ENCODE measurements around the gene IGSF21.

Gene IGSF21

GRCh38 chr1:18104546-18105100, 3.0 kb upstream of the IGSF21 start:
- DNase-seq (ENCODE audit: low spot score), result no peak
- Mint-ChIP-seq H3K4me1 (ENCODE audit: low read depth) (no peaks in the 10 kb centered on the region), H3K27me3 (ENCODE audit: low read depth) (peaks cover 28% of the 10 kb centered on the region), H3K27ac (no peak overlapping the region), H3K4me3 (no peak overlapping the region), H3K9me3 (no peaks in the 10 kb centered on the region), H3K36me3 (ENCODE audit: low read depth) (no peaks in the 10 kb centered on the region)

DNA sequence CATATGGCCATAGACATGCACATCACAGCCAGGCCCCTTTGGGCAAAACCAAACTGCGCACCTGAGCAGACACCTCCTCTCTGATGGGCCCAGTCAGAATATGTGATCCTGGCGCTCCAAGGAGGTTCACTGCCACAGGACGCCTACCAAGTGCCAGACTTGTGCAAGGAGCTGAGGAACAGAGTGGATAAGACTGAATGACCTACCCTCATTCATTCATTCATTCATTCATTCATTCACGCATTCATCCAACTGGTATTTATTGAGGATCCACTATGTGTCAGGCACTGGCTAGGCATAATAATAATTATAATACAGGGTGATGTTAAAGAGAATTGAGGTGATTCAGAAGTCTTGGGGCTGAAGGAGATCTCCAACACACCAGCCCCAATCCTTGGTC, 2.4 kb upstream of the IGSF21 start:
- no peaks in the 10 kb centered on the region for H3K4me1 Mint-ChIP-seq (ENCODE audit: low read depth)

DNA sequence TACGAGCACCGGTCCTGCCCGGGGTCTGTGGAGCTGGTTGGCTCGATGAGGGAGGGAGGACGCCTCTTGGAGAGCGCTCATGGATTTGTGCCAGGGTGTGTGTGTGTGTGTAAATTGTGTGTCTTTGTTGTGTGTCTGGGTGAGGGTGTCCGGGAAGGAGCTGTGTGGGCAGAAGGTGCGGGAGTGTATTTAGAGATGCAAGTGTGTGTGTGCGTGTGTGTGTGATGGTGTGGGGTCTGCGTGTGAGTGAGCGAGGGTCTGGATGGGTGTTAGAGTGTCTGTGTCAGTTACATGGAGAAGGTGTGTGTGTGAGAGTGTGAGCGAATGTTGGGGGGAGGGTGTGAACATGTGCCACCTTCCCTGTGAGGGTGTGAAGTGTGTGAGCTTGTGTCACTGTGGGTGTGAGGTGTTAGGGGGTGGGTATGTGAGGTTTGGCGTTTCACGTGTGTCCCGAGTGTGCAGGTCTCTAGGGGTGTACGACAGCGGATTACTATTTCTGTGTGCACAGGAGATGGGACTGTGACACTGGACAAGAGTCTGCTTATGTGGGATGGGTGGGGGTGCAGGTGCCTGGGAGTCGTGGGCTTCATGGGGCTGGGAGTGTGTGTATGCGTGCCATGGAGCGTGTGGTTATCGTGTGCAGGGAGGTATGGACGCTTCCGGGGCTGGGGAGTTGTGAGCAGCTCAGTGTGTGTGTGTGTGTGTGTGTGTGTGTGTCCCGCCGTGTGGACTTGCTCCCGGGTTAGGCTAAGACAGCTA, 880 bp downstream of the IGSF21 start:
- peaks cover 53% of the 10 kb centered on the region for H3K27me3 Mint-ChIP-seq (ENCODE audit: low read depth)
- H3K4me3 Mint-ChIP-seq, result no peak overlapping the region
- H3K4me1 Mint-ChIP-seq (ENCODE audit: low read depth), result no peaks in the 10 kb centered on the region
- no peak for DNase-seq (ENCODE audit: low spot score)
- no peaks in the 10 kb centered on the region for H3K36me3 Mint-ChIP-seq (ENCODE audit: low read depth)
- no peaks in the 10 kb centered on the region for H3K9me3 Mint-ChIP-seq
- H3K27ac Mint-ChIP-seq, result no peak overlapping the region

More for the DNA sequence above, 2.4 kb upstream of the IGSF21 start:
- no peak for DNase-seq (ENCODE audit: low spot score)
- H3K36me3 Mint-ChIP-seq (ENCODE audit: low read depth), result no peaks in the 10 kb centered on the region
- H3K27me3 Mint-ChIP-seq (ENCODE audit: low read depth), result peaks cover 33% of the 10 kb centered on the region
- no peak overlapping the region for H3K27ac Mint-ChIP-seq
- no peak overlapping the region for H3K4me3 Mint-ChIP-seq
- H3K9me3 Mint-ChIP-seq, result no peaks in the 10 kb centered on the region

DNA sequence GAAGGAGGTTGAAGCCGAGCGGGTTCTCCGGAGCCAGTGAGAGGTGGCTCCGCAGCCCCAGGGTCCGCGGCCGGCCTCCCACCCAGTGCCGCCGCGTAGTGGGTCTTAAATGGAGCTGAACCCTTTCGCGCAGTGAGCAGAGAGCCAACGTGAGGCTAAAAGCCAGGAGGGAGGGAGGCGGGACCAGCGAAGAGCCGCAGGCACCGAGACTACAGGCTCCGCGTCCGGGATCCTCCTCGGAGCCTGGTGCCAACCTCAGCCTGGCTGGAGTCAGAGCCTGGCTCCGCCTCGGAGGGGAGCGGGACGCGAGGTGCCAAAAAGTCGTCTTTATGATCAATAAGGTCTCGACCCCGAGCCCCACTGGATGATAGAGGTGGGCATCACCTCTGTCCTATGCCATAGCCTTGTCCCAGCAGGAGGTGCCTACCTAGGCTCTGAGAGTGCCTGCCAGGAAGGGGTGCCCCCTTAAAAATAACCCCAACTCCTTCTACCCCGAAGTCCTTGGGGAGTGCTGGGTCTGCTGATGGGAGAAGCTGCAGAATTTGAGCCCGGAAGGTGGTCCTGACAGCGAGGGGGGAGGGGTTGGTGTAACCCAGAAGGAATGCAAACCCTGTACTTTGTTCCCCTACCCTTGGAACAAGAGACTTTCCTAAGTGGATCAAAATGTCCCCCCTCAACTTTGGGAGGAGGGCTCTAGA, 1.6 kb downstream of the IGSF21 start:
- Mint-ChIP-seq H3K4me3 (no peak overlapping the region), H3K27ac (no peak overlapping the region), H3K36me3 (ENCODE audit: low read depth) (no peaks in the 10 kb centered on the region)

GRCh38 chr1:18109756-18110597, 2.4 kb downstream of the IGSF21 start:
- Mint-ChIP-seq H3K36me3 (ENCODE audit: low read depth) (no peaks in the 10 kb centered on the region), H3K4me3 (no peak overlapping the region), H3K4me1 (ENCODE audit: low read depth) (no peaks in the 10 kb centered on the region), H3K27ac (no peak overlapping the region), H3K27me3 (ENCODE audit: low read depth) (peaks cover 53% of the 10 kb centered on the region), H3K9me3 (no peaks in the 10 kb centered on the region)
- no peak for DNase-seq (ENCODE audit: low spot score)

More for the DNA sequence above, 1.6 kb downstream of the IGSF21 start:
- Mint-ChIP-seq H3K27me3 (ENCODE audit: low read depth) (peaks cover 53% of the 10 kb centered on the region), H3K4me1 (ENCODE audit: low read depth) (no peaks in the 10 kb centered on the region), H3K9me3 (no peaks in the 10 kb centered on the region)
- no peak for DNase-seq (ENCODE audit: low spot score)

GRCh38 chr1:18110598-18110939, 3.0 kb downstream of the IGSF21 start:
- H3K4me3 Mint-ChIP-seq, result no peak overlapping the region
- H3K27me3 Mint-ChIP-seq (ENCODE audit: low read depth), result peaks cover 53% of the 10 kb centered on the region
- no peak for DNase-seq (ENCODE audit: low spot score)
- no peak overlapping the region for H3K27ac Mint-ChIP-seq
- no peaks in the 10 kb centered on the region for H3K36me3 Mint-ChIP-seq (ENCODE audit: low read depth)
- H3K4me1 Mint-ChIP-seq (ENCODE audit: low read depth), result no peaks in the 10 kb centered on the region
- no peaks in the 10 kb centered on the region for H3K9me3 Mint-ChIP-seq

GRCh38 chr1:18110968-18111367, 3.4 kb downstream of the IGSF21 start:
- no peak for DNase-seq (ENCODE audit: low spot score)
- Mint-ChIP-seq H3K4me3 (no peak overlapping the region), H3K36me3 (ENCODE audit: low read depth) (no peaks in the 10 kb centered on the region), H3K9me3 (no peaks in the 10 kb centered on the region), H3K27me3 (ENCODE audit: low read depth) (peaks cover 53% of the 10 kb centered on the region), H3K4me1 (ENCODE audit: low read depth) (no peaks in the 10 kb centered on the region), H3K27ac (no peak overlapping the region)

DNA sequence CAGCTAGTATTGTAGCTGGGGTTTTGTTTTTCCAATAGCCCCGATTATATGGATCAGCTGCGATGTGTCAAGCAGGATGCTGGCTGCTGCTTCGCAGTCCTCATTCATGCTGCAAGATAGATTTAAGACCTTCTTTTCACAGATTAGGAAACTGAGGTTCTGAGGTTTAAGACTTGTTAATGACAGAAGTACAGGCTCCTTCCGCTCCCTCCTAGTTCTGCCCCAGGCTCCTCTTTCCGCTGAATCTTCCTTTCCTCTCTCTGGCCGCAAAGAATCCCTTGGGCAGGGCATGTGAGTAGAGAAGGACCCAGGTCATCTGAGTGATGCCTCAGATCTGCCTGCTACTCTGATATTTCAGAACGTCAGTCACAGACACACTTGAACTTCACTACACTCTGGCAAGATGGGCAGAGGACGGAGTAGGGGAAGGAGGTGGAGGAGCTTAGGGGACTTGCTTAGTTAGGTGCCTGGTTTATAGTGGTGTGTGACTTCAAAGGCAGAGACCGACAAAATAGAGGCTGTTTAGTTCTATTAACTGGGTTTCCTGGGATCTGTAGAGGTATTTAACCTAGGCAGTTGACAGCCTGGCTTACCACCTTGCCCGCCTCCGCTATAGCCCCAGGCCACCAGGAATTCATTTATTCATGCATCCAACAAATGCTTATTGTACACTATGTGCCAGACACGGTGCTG, 4.2 kb downstream of the IGSF21 start:
- Mint-ChIP-seq H3K27me3 (ENCODE audit: low read depth) (peaks cover 47% of the 10 kb centered on the region), H3K9me3 (no peaks in the 10 kb centered on the region), H3K27ac (no peak overlapping the region), H3K4me3 (no peak overlapping the region), H3K36me3 (ENCODE audit: low read depth) (no peaks in the 10 kb centered on the region), H3K4me1 (ENCODE audit: low read depth) (no peaks in the 10 kb centered on the region)
- no peak for DNase-seq (ENCODE audit: low spot score)

- no peak for DNase-seq (ENCODE audit: low spot score)
These were observed 5.0 kb downstream of the IGSF21 start for GRCh38 chr1:18112611-18113010.

DNA sequence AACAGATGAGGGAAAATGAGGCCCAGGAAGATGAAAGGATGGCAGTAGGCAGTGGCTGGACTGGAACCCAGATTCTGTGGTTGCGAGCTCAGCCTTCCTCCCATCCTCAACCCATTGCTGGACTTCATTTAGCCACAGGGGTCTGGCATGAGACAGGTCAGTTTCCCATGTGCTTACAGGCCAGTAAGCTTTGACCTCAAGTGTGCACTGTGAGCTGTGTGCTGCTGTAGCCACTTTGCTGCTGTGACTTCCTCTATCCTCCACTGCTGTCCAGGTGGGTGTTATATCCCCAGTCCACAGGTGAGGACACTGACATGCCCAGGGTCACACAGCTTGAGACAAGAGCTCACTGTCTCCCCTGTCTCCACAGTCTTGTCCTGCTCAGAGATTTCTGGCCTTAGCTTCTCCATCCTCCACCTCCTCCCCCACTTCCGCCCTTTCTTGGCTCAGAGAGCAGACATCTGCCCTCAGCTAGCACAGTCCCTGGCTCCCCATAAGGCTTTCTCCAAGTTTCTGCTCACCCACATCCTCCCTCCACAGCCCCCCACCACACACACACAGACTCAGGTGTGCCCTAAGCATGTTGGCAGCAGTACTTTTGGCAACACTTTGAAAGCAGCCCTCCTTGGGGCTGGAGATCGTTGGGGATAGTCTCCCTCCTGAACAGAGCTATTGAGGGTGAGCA, 7.3 kb downstream of the IGSF21 start:
- DNase-seq (ENCODE audit: low spot score), result no peak
- Mint-ChIP-seq H3K27me3 (ENCODE audit: low read depth) (peaks cover 31% of the 10 kb centered on the region), H3K9me3 (no peaks in the 10 kb centered on the region), H3K27ac (no peak overlapping the region), H3K4me1 (ENCODE audit: low read depth) (no peaks in the 10 kb centered on the region), H3K36me3 (ENCODE audit: low read depth) (no peaks in the 10 kb centered on the region), H3K4me3 (no peak overlapping the region)

More at GRCh38 chr1:18112611-18113010, 5.0 kb downstream of the IGSF21 start:
- H3K4me3 Mint-ChIP-seq, result no peak overlapping the region
- H3K36me3 Mint-ChIP-seq (ENCODE audit: low read depth), result no peaks in the 10 kb centered on the region
- no peaks in the 10 kb centered on the region for H3K4me1 Mint-ChIP-seq (ENCODE audit: low read depth)
- peaks cover 40% of the 10 kb centered on the region for H3K27me3 Mint-ChIP-seq (ENCODE audit: low read depth)
- no peaks in the 10 kb centered on the region for H3K9me3 Mint-ChIP-seq
- no peak overlapping the region for H3K27ac Mint-ChIP-seq

GRCh38 chr1:18116777-18117176, 9.2 kb downstream of the IGSF21 start:
- Mint-ChIP-seq H3K27me3 (ENCODE audit: low read depth) (peaks cover 17% of the 10 kb centered on the region), H3K9me3 (no peaks in the 10 kb centered on the region), H3K4me3 (no peak overlapping the region), H3K4me1 (ENCODE audit: low read depth) (no peaks in the 10 kb centered on the region), H3K27ac (no peak overlapping the region), H3K36me3 (ENCODE audit: low read depth) (no peaks in the 10 kb centered on the region)
- DNase-seq (ENCODE audit: low spot score), result no peak

GRCh38 chr1:18118078-18118477, 10.5 kb downstream of the IGSF21 start:
- no peak overlapping the region for H3K4me3 Mint-ChIP-seq
- no peaks in the 10 kb centered on the region for H3K9me3 Mint-ChIP-seq
- H3K27ac Mint-ChIP-seq, result no peak overlapping the region
- no peaks in the 10 kb centered on the region for H3K36me3 Mint-ChIP-seq (ENCODE audit: low read depth)
- H3K4me1 Mint-ChIP-seq (ENCODE audit: low read depth), result no peaks in the 10 kb centered on the region
- no peak for DNase-seq (ENCODE audit: low spot score)
- peaks cover 9% of the 10 kb centered on the region for H3K27me3 Mint-ChIP-seq (ENCODE audit: low read depth)

DNA sequence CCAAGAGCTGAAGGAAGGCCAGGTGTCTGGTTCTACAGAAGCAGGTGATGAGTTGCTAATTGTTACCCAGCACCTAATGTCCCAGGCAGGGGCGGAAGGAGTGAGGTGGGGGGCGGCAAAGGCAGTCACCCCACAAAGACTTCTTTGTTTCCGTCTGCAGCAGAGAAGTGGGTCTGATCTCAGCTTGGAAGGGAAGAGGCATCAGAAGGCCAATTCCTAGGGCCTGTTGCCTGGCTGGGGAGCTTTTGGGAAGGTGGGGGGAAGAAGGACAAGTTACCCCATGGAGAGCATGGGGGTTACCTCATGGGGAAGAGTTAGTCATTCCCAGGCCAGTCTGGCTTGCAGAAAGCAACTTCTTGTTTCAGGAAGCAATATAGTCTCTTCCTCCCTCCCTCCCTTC, 10.9 kb downstream of the IGSF21 start:
- no peak for DNase-seq (ENCODE audit: low spot score)
- H3K9me3 Mint-ChIP-seq, result no peaks in the 10 kb centered on the region
- H3K36me3 Mint-ChIP-seq (ENCODE audit: low read depth), result no peaks in the 10 kb centered on the region
- H3K4me3 Mint-ChIP-seq, result no peak overlapping the region
- H3K27me3 Mint-ChIP-seq (ENCODE audit: low read depth), result peaks cover 8% of the 10 kb centered on the region
- no peaks in the 10 kb centered on the region for H3K4me1 Mint-ChIP-seq (ENCODE audit: low read depth)
- no peak overlapping the region for H3K27ac Mint-ChIP-seq

Data from T-helper 2 cell treated with Interferon-gamma antibody and Interleukin-4, amounts not matched to agents 5 μg/mL and 100 μg/mL, for 36 hours (primary cell).